ENCODE results near the gene COQ8B. TPM values are rescaled to one million over a fixed set of nuclear protein-coding genes. Genes with fewer than 3 reads are reported as not detected.

The COQ8B gene
- total RNA-seq, 2 donors from 2014 or later: 26.5 to 48.5 TPM

- H3K36me3 ChIP-seq: no peaks in the 10 kb centered on the region
- intact Hi-C loops (cut with DNase I): no loop called here
- DNase-seq: no peak
These were observed 24.5 kb downstream of the COQ8B start for GRCh38 chr19:40692212-40692551.

DNA sequence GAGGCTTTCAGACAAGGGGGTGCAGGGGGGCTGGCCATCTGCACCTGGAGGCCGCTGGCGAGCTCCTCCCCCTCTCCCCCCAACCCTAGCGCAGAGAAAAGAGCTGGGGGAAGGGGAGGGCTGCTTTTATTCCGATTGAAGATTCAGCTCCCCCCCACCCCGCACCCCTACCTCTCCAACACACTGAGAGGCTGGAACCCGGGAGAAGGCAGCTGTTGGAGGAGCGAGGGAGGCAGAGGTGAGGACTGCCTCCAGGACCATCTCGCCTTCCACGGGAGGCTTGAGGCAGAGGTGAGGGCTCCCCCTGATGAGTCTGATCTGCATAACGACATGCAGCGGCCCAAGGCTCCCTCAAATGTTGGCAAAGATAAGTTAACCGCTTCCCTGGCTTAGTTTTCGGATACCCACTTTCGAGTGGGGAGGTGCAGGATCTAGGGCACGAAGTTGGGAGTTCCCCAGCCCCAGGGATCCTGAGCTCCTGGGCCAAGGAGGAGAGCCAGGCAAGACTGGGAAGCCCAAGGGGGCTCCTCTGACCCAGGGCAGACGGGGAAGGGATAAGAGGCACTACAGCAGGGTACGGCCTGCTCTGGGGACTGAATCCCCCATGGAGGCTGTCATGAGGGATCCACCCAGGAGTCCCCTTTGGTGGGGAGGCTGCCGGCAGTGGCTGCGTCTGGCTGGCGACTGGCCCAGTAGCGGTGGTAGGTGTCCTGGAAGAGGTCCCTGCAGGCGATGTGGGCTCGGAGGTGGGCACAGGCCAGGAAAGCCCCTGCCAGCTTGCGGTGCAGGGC, 25.1 kb downstream of the COQ8B start:
- H3K9ac ChIP-seq (ENCODE audit: low read depth in 2 of 2, low read length in 2 of 2): peak overlapping the region; percentile 68 to 83
- no peaks in the 10 kb centered on the region for H3K36me3 ChIP-seq
- H3K4me3 ChIP-seq: no peak overlapping the region
- TF ChIP-seq, protein P1, sequence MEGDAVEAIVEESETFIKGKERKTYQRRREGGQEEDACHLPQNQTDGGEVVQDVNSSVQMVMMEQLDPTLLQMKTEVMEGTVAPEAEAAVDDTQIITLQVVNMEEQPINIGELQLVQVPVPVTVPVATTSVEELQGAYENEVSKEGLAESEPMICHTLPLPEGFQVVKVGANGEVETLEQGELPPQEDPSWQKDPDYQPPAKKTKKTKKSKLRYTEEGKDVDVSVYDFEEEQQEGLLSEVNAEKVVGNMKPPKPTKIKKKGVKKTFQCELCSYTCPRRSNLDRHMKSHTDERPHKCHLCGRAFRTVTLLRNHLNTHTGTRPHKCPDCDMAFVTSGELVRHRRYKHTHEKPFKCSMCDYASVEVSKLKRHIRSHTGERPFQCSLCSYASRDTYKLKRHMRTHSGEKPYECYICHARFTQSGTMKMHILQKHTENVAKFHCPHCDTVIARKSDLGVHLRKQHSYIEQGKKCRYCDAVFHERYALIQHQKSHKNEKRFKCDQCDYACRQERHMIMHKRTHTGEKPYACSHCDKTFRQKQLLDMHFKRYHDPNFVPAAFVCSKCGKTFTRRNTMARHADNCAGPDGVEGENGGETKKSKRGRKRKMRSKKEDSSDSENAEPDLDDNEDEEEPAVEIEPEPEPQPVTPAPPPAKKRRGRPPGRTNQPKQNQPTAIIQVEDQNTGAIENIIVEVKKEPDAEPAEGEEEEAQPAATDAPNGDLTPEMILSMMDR (IDR thresholded peaks at IDR 0.05): no peak
- H3K9me3 ChIP-seq: no peaks in the 10 kb centered on the region
- H3K27ac ChIP-seq: peak overlapping the region; percentile 69
- DNase-seq: no peak
- intact Hi-C loops (cut with DNase I): no loop called here
- H3K27me3 ChIP-seq: no peaks in the 10 kb centered on the region
- H3K4me1 ChIP-seq: no peaks in the 10 kb centered on the region

More at GRCh38 chr19:40692212-40692551, 24.5 kb downstream of the COQ8B start:
- Histone ChIP-seq H3K9ac (ENCODE audit: low read depth in 2 of 2, low read length in 2 of 2) (no peak overlapping the region), H3K4me1 (no peaks in the 10 kb centered on the region), H3K27ac (no peak overlapping the region), H3K27me3 (no peaks in the 10 kb centered on the region), H3K4me3 (no peak overlapping the region), H3K9me3 (no peaks in the 10 kb centered on the region)
- TF ChIP-seq, protein P1 (IDR thresholded peaks at IDR 0.05): no peak

GRCh38 chr19:40690693-40691420, 25.8 kb downstream of the COQ8B start:
- Histone ChIP-seq H3K27me3 (no peaks in the 10 kb centered on the region), H3K9ac (ENCODE audit: low read depth in 2 of 2, low read length in 2 of 2) (peak overlapping the region; percentile 68 to 83), H3K9me3 (no peaks in the 10 kb centered on the region), H3K4me1 (no peaks in the 10 kb centered on the region), H3K36me3 (no peaks in the 10 kb centered on the region), H3K4me3 (peak overlapping the region; percentile 53), H3K27ac (peak overlapping the region; percentile 69)
- TF ChIP-seq, protein P1 (IDR thresholded peaks at IDR 0.05): no peak
- peak; percentile 97 for DNase-seq
- intact Hi-C loops (cut with DNase I): no loop called here

- DNase-seq: no peak
- peak within 1 kb of the TSS; percentile 69 for H3K27ac ChIP-seq
- peak within 1 kb of the TSS; percentile 68 to 83 for H3K9ac ChIP-seq (ENCODE audit: low read depth in 2 of 2, low read length in 2 of 2)
- H3K36me3 ChIP-seq: no peaks in the 10 kb centered on the region
- no peaks in the 10 kb centered on the region for H3K27me3 ChIP-seq
- no peaks in the 10 kb centered on the region for H3K4me1 ChIP-seq
- no peaks in the 10 kb centered on the region for H3K9me3 ChIP-seq
- TF ChIP-seq, protein P1 (IDR thresholded peaks at IDR 0.05): no peak
- intact Hi-C loops (cut with DNase I): no loop called here
- H3K4me3 ChIP-seq: peak within 1 kb of the TSS; percentile 53
These were observed 26.5 kb downstream of the COQ8B start, which contains the start of gene NUMBL for GRCh38 chr19:40690050-40690692. TSS of gene NUMBL (minus strand) at chr19:40690651. CDS start at chr19:40690483, 168 bp downstream.

DNA sequence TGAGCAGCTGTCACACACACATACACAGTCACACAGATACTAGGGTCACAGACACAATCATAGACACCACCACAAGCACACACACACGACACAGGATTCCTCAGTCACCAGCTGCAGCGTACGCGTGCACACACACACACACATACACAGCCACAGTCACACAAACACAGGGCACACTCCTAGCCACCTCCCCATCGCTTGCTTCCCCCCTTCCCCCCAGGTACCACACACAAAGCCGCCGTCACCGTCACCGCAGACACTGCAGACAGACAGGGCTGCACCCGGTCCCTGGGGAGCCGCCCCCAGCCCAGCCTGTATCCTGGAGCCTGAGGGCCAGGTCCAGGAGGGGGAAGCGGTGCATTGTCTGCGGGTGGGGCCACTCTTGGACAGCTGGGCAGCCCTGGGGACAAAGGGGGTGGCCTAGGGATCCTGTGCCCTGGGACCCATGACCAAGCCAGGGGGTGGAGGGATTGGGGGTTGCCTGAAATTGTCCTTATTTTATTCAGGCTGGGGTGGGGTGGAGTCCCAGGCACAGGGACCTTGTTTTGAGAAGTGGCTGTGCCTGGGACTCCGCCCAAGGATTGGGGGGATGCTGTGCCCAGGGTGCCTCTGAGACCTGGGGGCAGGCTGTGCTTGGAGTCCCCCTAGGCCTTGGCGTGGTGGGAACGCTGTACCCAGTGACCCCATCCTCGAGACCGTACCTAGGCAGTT, 27.2 kb downstream of the COQ8B start:
- intact Hi-C loops (cut with DNase I): no loop called here
- Histone ChIP-seq H3K9ac (ENCODE audit: low read depth in 2 of 2, low read length in 2 of 2) (peak overlapping the region; percentile 65 to 66), H3K27ac (peak overlapping the region; percentile 69), H3K4me1 (no peaks in the 10 kb centered on the region), H3K36me3 (no peaks in the 10 kb centered on the region), H3K27me3 (no peaks in the 10 kb centered on the region), H3K4me3 (peak overlapping the region; percentile 53), H3K9me3 (no peaks in the 10 kb centered on the region)
- TF ChIP-seq, protein P1 (IDR thresholded peaks at IDR 0.05): no peak
- DNase-seq: peak; percentile 29
